C1 segment of cervical spinal cord (tissue), 14 donors: ENCODE data around the gene RMC1.
"Not testable (repeated sequence)": the region's sequence is repeated elsewhere in the genome, so short reads cannot be mapped to it uniquely, and the experiment has no call there.

Experiments used
- DNase-seq, 14 donors: peaks; one replicate each; lab custom pipeline; 2025; lab: John Stamatoyannopoulos, UW

RMC1 gene

DNA sequence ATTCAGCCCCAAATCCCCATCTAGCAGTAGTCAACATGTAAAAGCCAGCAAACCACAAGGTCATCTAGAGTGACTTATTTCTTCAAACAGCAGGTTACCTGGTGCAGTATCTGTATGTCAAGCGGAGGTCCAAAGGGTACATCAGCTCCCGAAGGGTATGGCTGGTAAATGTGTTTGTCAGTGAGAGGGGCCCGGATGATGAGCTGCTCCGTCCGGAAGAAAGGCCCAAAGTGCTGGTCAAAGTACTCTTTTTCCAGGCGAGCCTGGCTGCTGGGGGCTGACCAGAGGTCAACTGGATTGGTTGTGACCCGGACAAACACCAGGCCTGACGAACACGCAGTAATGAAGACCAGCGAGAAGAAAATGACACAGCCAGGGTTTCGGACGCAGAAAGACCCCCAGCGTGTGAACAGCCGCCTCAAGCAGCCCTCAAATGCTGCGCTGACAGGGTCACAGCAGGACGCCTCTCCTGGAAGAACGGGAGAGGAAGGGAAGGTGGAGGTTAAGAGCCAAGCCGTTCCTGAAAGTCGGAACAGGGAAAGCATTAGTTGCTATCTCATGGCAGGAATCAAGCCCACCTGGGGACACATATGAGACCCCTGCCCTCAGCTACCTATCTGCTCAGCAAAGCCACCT, 53.0 kb downstream of the RMC1 start:
- DNase-seq: no peak

DNA sequence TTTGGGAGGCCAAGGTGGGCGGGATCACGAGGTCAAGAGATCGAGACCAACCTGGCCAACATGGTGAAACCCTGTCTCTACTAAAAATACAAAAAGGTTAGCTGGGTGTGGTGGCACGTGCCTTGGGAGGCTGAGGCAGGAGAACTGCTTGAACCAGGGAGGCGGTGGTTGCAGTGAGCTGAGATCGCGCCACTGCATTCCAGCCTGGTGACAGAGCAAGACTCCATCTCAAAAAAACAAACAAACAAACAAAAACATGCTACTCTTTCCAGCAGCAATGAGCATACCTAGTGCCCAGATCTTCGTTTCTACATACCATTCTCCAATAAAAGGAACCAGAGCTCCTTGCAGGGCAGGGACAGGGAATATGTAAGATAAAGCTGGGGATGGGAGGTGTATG, 54.2 kb downstream of the RMC1 start:
- DNase-seq: not testable (repeated sequence)

DNA sequence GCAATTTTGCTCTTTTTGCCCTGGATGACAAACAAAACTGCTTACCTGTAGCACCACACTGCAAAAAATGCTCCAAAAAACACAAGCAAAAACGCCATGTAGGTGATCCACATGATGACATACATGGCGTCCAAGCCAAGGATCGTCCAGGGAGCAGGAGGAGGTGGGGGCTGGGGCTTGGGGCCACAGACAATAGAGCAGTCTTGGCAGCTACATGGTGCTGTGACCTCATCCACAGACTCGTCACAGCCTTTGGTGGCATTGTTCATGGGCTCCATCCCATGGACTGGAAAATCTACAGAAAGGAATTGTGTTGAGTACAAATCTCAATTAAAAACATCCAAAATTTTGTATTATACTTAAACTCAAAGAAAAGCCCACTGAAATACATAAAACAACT, 56.9 kb downstream of the RMC1 start:
- DNase-seq: peak in 8 of 14 donors; percentile 15 to 75 (median 44)

DNA sequence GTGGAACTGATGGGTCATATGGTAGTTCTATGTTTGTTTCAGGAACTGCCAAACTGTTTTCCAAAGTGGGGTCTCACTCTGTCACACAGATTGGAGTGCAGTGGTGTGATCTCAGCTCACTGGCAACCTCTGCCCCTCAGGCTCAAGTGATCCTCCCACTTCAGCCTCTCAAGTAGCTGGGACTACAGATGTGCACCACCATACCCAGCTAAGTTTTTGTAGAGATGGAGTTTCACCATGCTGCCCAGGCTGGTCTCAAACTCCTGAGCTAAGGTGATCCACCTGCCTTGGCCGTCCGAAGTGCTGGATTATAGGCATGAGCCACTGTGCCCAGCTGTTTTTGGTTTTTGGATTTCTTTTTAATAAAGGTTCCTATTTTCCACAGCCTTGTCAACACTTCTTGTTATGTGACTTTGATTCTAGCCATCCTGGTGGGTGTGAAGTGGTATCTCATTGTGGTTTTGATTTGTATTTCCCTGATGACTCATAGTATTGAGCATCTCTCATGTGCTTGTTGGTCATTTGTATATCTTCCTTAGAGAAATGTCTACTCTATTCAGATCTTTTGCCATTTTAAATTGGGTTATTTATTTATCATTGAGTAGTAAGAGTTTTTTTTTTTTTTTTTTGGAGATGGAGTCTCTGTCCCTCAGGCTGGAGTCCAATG, 60.2 kb downstream of the RMC1 start:
- DNase-seq: no peak

DNA sequence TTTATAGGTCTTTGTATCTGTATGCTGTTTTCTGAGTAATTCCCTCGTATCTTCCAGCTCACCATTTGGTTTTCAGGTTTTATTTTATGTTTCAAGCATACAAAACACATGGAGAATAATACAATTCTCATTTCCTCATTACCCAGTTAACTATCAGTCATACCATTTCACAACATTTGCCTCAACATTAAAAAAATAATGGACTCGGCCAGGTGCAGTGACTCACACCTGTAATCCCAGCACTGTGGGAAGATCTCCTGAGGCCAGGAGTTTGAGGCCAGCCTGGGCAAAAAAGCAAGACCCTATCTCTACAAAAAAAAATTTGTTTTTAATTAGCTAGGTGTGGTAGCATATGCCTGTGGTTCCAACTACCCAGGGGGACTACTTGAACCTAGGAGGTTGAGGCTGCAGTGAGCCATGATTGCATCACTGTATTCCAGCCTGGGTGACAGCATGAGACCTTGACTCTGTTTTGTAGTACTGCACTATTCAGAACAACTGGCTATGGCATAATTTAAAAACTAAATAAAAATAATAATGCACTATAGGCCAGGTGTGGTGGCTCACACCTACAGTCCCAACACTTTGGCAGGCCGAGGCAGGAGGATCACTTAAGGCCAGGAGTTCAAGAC, 62.7 kb downstream of the RMC1 start:
- DNase-seq: no peak

DNA sequence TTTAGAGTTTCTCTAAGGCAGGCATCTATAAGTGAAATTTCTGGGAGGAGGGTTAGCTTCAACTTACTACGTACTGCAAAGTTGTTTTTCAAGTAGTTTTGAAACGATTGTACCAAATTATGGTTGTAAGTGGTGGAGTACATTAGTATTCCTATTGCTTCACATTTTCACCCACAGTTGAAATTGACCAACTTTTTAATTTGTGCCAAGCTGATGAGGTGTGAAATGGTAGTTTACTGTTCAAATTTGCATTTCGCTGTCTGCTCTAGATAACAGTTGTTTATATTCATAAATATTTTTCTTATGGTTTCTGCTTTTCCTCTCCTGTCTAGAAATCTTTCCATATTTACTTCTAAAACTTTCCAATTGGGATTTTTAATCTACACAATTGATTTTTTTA, 64.4 kb downstream of the RMC1 start:
- DNase-seq: no peak

DNA sequence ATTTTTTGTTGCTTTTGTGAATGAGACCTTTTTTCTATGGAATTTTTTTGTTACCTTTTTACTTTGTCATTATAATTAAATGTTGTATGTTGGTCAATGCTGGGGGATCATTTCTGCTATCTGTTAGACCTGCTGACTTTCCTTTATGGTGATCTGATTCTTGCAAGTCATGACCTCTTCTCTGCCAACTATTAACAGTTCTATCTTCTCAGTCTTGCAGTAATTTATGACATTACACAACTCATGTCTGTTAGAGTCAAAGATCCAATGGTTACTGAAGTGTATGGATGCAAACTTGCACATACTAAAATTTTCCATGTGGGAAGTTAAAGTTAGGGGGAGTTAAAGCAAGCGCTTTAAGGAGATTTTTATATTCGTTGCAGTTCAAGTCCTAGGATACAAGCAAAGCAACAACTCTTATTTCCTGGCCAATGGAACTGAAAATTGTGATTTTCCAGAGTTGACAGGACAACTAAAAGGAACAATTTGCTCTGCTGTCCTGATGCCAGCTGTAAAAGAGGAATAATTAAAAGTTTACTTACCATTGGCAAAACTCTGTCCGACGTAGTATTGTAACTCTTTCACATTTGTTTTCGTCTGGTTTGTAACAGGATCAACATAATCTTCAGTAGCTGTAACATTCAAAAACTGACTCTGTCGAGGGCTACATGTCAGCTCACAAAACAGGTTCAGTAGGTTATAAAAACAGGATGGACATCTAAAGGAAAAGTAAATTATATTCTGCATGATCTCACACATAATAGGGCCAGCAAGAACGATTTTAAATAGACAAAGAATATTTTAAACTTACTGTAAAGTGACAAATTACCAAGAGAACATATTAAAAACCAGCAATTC, 65.2 kb downstream of the RMC1 start:
- no peak for DNase-seq

DNA sequence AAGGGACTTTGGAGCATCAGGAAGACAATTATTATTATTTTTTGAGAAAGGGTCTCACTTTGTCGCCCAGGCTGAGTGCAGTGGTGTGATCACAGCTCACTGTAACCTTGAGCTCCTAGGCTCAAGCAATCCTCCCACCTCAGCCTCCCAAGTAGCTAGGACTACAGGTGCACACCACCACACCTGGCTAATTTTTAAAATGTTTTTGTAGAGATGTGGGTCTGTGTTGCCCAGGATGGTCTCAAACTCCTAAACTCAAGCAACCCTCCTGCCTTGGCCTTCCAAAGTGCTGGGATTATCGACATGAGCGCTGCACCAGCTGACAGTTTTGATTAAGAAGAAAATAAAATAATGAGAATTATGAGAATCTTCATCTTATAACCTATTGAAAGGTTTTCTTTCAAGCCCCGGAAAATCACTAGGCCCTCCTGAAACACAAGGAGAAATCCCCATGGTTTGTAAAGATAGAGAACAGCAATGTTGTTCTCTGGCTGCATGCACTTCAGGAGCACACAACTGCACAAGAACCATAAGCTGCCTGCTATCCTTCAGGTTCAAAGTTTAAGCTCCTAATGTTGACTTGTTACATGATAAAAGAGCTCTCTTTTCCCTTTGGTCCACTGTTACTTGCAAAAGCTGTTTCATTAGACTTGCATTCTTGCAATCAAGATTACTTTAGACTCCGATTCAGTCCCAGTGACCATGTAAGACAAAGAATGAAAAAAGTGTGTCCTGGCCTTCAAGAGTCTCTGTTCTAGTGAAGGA, 66.2 kb downstream of the RMC1 start:
- DNase-seq: no peak

DNA sequence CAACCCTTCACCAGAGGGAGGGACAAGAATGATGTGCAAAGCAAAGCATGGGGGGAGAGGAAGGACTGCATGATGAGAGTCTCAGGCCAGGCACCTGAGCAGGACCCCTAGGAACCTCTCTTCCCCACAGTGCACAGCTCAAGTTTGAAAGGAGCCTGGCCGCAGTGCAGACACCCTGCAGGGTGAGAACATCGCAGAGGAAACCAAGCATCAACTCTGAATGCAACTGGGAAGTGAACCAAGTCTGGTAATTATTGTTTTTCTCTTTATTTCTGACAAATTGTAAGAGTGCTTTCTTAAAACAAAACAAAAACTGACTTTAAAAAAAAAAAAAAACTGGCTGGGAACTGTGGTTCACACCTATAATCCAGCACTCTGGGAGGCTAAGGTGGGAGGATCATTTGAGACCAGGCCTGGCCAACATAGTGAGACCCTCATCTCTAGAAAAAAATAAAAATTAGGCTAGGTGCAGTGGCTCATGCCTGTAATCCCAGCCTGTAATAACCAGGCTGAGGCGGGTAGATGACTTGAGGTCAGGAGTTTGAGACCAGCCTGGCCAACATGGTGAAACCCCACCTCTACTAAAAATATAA, 67.7 kb downstream of the RMC1 start:
- DNase-seq: no peak

DNA sequence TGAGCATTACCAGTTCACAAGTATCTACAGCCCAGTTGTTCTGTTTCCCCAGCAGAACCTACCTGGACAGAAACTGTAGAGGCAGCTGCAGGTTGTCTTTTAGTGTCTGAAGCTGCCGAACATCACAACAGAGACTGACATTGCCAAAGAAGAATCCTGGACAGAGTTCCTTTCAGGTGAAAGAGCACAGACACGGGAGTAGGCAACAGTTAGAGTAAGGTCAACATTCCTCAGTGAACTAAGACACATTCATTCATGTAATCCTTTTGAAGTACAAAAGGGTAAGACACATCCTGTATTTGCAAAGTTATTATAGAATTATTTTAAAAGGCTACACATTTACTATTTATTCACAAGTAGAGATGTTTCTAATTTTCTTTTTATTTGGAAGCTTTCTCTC, 68.7 kb downstream of the RMC1 start:
- DNase-seq: no peak

DNA sequence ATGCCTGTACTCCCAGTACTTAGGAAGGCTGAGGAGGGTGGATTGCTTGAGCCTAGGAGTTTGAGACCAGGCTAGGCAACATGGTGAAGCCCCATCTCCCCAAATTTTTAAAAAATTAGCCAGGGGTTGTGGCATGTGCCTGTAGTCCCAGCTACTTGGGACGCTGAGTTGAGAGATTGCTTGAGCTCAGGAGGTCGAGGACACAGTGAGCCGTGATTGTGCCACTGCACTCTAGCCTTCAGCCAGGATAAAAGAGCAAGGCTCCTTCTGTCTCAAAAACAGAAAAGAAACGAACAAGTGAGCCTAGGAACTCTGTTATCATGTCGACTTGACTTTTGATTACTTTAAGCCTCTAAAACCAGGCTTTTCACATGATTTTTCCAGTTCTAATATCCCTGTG, 69.3 kb downstream of the RMC1 start:
- DNase-seq: no peak

DNA sequence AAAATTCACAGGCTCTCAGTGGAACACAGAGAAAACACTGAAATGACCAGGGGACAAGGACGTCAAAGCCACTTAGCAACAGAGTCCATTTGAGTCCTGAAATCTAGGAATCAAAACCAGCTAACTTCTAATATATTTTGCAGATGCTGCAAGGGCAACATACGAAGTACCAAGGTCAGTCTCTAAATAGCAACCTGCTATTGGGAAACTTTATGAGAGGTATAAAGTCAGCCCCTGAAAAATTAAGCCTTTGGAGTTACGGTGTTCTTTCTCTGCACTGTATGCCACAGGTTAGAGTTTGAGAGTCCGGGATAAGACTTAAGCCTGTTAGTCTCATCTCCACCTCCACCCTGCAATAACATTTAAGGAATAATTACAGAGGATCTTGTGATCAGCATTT, 69.7 kb downstream of the RMC1 start:
- DNase-seq: no peak

DNA sequence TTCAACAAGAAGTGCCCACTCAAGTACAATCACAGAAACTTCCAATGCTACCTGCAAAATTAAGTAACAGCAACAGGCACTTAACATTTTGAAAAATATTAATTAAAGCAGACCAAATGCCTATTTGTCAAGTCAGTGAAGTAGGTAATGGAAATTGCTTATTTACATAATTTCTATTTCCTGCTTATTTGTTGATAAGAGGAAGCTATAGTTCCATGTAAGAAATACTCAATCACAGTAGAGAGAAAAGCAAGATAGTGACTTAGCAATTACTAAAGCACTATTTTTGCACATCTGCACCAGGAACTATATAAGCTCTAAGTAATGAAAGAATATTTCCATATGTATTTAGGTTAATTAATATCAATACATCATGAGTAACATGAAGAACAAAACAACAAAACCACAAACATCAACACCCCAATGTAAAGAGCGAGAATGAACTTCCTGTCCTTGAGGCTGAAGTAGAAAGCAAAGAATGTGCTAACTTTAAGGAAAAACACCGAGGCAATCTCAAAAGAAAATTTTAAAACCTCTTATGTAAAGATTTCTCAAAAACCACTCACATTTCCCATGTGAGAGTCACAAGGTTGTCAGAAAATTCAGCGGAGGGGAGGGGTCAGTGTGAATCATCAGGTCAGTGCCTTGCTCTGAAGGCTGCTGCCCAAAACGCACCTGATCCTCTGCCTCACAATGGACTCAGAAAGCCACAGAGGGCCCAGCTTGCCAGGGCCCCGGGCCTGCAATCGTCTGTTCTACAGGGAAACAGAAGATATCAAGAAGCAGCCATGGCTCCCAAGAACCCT, 70.5 kb downstream of the RMC1 start:
- peak in 2 of 14 donors; percentile 20 to 64 for DNase-seq

DNA sequence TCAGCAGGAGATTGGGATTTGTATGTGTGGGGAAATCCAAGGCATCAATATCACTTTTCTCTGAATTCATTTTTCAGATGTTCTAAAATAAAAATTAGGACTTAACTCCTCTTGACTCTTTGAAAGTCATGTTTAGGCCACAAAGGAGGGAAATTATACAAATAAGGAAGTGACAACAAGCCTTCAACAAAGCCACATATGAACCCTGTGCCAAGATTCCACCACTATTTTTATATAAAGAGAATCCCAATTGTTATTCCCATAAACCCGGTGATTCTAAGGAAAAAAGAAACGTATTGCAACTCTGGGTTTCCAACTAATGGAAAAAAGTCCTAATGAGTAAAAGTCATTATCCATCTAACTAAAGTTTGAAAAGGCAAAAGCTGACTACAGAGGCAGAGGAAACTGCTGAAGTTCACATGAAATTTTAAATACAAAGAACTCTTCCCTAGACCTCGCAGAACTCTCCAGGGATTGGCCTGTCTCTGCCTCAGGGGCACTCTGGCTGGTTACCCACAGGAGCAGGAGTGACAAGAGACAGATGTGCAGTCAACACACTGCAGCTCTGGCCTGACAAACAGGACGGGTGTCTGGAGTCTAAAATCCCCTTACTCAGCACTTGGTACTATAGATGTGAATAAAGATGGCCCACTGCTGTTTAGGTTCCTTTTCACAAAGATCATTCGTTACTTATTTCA, 71.4 kb downstream of the RMC1 start:
- DNase-seq: no peak

DNA sequence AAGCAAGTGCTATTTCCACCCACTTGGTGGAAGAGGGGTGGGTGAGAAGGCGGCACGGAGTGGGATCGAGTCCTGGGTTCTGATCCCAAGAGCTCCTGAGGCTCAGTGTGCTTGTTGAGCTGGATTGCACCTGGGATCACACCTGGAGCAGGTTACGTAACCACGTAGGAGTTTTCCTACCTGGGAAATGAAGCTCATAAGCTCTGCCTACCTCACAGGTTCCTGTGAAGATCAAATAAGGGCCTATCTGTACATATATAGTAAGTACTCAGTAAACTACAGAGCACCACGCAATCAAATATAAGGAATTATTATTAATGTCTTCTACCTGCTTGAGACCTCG, 72.0 kb downstream of the RMC1 start:
- DNase-seq: no peak

DNA sequence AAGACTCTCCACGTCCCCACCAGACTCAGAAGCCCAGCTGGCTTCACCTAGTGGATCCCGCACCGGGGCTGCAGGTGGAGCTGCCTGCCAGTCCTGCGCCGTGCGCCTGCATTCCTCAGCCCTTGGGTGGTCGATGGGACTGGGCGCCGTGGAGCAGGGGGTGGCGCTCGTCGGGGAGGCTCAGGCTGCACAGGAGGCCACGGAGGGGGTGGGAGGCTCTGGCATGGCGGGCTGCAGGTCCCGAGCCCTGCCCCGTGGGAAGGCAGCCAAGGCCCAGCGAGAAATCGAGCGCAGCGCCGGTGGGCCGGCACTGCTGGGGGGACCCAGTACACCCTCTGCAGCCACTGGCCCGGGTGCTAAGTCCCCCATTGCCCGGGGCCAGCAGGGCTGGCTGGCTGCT, 74.2 kb downstream of the RMC1 start:
- not testable (repeated sequence) for DNase-seq

DNA sequence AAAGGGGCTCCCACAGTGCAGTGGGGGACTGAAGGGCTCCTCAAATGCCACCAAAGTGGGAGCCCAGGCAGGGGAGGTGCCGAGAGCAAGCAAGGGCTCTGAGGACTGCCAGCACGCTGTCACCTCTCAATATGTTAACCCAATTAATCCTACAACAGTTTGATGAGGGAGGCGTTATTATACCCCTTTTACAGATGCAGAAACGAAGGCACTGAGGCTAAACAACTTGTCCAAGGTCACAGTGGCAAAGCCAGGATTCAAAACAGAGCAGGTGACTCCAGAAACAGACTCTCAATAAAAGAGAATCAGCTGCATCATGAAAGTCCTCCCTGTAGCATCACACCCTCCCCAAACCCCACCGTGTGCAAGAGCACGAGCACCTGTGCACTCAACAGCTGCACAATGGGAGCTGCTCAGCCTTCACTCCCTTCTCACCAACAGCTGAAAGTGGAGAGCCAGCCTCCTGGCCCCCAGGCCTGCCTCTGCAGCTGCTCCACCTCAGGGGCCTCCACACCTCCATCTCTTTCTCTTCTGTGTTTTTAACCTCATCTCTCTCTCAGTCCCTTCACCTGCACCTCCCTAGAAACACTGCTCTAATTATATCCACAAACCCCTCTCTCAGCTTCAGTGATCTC, 74.9 kb downstream of the RMC1 start:
- DNase-seq: no peak

DNA sequence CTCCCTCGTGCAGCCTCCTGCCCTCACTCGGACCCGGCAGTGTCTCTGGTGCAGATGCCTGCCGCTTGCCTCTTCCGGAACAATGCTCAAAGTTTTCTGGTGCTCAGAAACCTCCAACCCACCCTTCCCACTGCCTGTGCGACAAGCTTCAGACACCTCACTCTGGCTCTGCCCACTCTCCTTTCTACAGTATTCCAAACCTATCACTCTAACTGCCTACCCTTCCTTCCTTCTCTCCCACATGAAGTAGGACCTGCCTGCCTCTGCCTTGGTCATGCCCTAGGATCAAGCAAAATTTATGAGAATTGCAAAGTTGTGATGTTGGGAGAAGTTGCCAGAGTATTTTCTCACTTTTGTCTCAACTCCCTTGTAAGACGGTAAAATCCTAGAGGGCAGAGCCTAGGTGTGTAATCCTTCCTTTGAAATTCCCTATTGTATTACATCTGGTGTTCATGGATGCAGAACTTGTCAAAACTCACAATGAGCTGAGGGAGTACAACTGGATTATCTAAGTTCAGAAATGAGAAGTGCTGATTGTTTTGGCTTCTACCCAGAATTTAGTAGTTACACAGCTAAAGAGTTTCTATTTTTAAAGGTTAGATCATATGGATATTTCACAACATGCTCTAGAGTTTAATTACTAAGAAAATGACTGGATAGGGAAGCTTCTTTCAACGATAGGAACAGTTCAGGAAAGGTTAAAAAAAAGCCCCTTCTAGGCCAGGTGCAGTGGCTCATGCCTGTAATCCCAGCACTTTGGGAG, 75.8 kb downstream of the RMC1 start:
- no peak for DNase-seq
